M059J (cell line): Measurements from ENCODE around the gene ANGEL1. TPM values are rescaled to one million over a fixed set of nuclear protein-coding genes. Genes with fewer than 3 reads are reported as not detected.

ENCODE experiments used
- DNase-seq: peaks from one replicate; pipeline ENCODE4 v3.0.0-alpha.2; 2012; ENCODE audit warnings: low read depth
- total RNA-seq: library from RNA; depleted of rRNA; stranded (reverse); fragments of >200 nt; shearing (Covaris generic); gene quantifications from 2 replicates; pipeline ENCODE4 v1.2.3, GENCODE V29; 2014

Gene ANGEL1
- total RNA-seq, 1 experiment from 2014 or later, result 6.6 TPM

DNA sequence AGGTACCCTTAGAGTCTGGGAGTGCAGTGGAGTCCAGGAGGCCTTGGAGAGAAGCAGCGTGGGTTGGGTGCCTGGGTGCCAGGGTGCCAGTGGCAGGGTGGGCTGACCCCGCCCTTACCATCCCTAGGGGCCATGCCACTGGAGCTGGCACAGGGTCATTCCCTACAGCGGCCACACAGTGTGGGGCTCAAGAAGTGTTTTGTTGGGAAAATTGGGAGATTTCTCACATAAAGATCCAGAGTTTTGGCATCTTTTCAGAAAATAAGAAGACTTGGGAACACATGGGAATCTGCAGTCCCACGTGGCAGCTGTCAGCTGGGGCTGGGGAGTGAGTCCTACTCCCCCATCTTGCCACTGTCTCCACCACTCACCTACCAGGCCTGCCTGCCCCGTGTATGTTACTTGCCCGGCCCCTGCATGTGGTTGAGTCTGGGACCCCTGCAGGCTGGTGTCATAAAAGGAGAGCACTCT lies 47.2 kb downstream of the ANGEL1 start:
- DNase-seq, result no peak

DNA sequence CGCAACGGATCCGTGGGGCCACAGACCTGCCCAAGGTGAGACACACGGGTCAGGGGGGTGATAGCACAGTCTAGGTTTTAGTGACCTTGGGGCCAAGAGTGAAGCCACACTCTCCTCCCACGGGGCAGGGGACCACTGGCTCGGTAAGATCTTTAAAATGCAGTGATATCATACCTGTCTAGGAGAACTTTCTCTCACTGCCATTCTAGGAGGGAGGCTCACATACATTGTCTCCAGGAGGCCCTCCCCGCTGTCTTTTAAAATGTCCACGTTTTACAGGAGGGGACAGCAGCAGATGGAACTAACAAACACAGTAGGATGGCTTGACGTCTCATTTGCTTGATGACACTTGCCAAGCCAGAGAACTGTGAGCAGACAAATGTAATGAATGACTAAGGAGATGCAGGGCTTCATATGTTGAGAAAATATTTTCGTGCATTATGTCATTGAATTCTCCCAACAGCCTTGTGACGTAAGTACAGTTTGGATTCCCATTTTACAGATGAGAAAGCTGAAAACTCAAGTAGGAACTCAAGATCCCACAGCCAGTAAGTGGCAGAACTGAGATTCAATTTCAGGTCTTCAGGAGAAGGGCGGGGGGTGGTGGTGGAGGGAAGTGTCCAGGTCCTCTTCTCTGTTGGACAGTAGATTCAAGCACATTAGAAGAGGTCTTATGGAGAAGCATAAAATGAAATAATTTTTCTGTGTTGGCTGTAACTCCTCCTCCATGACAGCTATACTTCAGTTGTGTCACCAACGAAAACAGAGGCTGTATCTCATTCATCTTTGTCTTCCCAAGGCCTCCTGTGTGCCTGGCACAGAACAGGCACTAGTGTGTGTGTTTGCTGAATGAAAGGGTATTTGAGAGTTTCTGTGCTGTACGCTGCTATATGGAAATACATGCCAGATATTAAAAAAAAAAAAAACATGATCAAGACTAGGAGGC lies 49.3 kb downstream of the ANGEL1 start:
- no peak for DNase-seq

DNA sequence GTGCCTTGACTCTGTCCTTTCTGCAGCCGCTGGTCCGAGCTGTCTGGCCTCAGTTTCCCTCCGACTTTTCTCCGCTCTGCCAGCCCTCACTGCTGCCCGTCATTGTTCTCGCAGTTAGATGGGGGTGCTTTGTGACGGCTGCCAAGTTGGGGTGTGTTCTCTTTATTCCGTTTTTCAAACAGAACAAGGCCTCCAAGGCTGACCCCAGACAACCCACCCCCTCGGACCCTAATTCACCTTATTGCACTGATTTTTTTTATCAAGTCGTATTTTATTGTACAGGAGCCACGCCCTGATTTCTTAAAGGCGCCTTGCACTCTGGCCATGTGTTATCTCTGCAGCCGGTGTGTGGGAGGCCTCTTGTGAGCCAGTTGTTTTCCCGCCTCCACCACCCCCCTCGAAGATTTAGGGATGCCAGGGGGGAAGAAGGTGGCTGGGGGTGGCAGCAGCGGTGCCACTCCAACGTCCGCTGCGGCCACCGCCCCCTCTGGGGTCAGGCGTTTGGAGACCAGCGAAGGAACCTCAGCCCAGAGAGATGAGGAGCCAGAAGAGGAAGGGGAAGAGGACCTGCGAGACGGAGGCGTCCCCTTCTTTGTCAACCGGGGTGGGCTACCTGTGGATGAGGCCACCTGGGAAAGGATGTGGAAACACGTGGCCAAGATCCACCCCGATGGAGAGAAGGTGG lies 50.1 kb downstream of the ANGEL1 start:
- DNase-seq, result no peak

DNA sequence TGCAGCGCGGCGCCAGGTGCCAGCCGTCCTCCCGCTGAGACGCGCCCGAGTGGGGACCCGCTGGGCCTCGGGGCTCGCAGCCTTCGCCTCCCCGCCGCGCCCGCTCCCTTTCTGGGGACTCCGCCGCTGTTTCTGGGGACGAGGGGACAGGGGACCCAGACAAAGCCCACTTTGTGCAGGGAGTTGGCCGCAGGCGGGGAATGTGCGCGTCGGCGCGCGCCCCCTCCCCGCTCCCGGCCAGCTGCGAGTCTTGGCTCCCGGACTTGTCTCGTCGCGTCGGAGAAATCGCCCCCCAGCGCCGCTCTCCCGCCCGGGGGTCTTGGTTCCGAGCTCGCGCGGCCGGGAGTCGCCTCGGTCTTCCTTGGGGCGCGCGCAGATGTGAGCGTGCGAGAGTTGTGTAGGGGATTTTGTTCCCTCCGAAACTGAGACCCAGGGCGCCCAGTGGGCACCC lies 50.7 kb downstream of the ANGEL1 start:
- no peak for DNase-seq

DNA sequence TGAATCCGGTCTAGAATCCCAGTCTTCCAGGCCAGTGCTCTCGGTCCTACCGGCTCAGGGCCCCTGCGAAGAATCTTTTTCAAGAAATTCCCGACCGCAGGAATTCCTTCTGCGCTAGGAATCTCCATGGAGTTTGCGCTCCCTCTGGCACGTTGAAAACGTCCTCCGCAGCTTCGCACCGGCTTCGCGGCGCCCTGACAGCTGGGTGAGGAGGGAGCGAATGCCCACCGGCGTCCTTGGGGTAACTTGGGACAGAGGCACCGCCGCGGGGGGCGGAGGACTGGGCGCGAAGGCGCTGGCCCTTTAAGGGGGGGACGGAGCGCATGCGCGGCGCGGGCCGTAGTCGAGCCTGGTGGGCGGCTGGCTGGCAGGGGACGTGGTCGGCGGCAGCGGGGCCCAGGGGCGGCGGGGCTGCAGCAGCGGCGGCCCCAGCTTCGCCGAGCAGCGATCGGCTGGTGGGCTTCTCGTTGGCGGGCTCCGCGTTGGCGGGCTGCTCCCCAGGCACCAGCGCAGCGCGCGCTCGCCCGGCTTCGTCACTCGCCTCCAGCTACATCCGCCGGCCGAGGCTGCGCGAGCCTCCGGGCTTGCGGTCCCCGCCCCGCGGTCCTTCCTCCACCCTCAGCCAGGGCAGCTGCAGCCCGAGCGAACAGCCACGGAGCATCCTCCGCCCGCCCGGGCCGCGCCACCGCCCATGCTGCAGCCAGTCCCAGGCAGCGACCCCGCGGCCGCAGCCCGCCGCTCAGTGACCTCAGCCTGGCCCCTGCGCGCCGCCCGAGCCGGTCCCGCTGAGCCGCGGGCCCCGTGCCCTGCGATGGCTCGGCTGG lies 51.3 kb downstream of the ANGEL1 start, which contains the start of gene VASH1:
VASH1 (plus strand) TSS at position 333 of the 824 bp plus-strand sequence. CDS start 1,354 bp downstream, outside the sequence.
- DNase-seq, result peak; percentile 59

DNA sequence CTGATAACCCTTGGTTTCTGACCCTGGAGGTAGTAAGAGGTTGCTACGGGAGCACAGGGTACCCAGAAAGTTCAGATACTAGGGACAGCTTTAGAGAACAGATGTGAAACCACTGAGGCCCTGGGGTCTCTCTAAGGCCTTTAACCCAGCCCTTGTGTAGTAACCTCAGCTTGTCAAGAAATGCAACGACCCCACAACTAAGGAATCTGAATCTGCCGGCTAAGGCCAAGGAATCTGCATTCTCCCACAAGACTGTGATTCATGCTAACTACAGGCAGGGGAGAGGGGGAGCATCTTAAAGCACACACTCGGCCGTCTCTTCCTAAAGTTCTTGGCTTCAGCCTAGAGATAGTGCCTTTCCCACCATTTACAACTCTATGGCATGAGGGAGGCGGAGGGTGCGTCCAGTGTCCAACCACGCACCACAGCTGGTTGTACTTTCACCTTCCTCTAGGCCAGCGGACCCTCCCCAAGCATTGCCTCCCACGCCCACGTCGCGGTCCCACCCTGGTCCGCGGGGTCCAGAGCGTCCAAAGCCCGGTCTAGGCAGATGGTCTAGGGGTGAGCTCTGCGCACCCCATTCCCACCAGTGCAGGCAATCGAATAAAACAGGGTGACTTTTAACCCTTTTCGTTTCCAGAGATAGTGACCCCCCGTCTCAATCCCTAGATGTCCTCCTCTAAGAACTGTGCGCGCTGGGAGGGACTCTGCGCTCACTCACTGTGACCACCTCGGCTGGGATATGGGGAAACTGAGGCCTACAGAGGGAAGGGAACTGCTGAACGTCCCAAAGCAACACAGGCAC lies 52.1 kb downstream of the ANGEL1 start:
- no peak for DNase-seq

DNA sequence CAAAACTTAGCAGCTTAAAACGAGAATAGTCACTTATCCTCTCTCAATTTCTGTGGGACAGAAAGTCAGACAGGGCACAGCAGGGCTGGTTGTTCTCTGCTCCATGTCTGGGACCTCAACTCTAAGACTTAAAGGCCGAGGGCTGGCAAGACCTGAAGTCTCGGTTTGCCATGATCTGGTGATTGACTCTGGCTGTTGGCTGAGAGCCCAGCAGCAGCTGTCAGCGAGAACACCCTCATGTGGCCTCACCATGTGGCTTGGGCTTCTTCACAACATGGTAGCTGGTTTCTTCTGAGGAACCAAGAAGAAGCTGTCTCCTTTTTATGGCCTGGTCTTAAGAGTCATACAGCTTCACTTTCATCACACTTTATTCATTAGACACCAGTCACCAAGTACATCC lies 53.1 kb downstream of the ANGEL1 start:
- no peak for DNase-seq

DNA sequence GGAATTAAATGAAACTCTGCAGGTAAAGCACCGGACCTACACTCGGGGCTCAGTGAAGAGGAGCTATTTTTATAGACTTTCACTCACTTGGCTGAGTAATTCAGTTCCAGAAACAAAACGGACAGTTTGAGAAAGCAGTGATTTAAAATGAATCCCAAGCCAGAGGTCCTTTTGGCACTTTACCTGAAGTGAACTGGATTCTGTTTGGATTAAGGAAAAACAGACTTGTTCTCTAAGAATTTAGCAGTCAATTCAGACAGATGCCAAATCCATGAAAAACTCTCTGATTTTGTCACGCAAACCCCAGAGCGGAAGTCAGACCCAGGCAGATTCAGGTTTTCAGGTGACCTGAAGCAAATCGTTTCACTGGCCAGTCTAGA lies 56.3 kb downstream of the ANGEL1 start:
- no peak for DNase-seq

DNA sequence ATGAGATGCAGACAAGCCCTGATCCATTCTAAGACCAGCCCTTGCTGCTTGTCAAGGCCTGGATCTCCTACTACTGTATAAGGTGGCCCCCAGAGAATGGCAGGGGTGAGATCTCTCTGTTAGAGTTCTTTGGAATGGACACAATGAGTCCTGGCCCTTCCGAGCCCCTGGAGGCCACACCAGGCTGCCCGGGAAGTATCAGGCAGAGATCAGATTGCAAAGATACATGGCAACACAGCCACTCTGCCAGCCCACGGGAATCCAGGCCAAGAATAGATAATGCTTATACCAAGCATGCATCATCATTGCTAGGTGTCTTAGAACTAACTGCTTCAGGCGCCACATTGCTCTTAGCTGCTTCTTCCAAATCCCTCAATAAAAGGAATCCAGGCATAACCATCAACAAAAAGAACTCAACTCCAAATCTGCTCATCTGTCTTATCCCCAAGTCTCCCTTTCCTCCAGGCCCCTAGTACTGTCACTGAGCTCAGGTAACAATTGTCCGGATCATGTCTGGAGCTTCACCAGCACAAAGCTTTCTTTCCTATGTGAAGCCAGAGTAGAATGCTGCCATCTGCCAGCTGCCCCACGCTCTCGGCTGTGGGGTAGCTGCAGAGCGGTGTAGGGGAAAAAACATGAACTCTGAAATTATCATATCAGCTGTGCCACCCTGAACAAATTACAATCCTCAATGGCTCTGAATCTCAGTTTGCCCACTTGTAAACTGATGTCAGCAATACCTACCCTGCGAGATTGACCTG lies 56.9 kb downstream of the ANGEL1 start:
- no peak for DNase-seq

DNA sequence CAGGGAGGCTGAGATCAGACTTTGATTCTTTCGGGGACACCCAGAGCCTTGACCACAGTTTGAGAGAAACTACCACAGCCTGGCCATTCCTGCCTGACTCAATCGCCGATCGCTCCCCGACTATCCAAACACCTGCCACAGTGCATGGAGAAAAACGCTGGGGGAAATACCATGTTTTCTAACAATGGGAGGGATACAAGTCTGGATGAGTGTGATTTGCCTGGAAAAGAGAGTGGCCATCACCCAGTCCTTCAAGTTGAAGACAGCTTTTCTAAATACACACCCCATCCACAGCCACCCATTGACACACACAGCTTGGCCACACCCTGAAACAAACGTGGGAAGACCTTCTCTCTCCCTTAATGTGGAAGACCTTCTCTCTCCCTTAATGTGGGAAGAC lies 58.1 kb downstream of the ANGEL1 start:
- DNase-seq, result no peak

DNA sequence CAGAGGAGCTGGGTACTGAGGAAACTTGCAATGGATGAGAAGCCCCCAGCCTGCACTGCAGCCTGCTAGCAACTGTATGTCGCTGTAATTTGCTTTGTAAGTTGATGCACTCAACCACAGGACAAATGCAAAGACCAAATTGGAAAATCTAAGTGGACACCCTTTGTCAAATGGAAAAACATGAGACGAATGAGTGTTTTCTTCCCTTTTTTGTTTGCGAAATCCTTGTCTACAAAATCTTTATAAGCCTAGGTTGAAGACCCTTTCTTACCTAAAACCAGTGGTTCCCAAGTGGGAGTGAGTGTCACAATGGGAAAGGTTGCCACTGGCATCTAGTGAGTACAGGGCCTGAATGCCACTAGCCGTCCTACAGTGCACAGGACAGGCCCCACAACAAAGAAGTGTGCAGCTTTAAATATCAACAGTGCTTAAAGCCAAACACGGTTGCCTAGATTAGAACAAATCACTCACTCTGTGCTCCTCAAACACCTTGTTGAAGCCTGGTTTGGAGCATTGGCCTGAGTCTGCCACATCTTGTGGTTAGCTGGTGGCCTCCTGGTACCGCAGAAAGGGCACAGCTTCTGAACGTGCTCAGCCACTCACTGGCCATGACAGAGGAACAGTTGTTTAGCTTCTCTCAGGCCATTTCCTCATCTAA lies 59.0 kb downstream of the ANGEL1 start:
- DNase-seq, result no peak

DNA sequence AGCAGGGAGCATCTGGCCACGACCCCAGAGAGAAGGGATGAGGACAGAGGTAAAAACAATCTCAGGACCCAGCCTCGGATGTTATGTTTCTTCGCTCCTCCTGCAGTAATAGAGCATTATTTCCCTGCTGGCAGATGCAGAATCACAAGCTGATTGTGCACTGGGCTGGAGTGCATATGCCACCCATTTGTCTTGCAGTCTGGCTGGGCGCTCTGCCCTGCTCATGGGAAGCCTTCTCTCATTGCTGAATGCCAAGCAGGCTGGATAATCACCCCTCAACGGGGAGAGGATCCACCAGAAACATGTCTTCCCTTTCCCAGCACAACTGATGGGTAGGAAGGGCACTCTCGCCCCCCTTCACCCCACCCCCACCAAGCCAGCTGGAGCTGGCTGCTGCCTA lies 59.9 kb downstream of the ANGEL1 start:
- no peak for DNase-seq

DNA sequence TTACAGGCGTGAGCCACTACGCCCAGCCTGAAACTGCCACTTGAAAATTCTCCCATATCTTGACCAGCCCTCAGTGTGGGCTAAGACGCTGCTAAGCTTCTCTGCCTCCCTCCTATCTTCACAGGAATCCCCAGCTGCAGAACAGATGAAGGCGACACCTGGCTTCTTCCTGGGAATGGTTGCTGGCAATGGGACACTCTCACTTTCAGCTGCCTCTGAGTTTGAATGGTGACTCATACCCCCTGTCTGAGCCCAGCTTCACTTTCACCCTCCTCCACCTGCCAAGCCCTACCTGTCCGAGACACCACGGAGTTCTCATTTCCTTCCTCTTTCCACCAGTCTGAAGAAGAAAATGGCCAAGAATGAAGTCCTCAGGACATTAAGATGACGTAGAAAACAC lies 69.7 kb downstream of the ANGEL1 start:
- DNase-seq, result no peak

DNA sequence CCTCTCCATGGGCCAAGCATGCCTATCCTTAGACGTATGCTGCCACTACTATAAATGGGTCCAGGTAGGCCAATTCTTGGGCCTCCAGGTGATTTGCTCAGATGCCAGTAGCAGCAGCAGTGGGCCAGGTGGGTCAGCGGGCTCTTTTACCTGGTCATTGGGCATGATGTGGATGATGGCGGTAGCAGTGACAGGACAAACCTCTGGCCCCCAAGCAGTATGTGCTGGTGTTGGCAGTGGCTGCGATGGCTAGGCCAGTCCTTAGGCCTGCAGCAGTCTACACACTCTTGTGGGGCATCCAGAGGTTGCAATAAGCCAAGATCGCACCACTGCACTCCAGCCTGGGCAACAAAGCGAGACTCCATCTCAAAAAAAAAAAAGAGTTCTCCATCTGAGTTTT lies 70.5 kb downstream of the ANGEL1 start:
- DNase-seq, result no peak

DNA sequence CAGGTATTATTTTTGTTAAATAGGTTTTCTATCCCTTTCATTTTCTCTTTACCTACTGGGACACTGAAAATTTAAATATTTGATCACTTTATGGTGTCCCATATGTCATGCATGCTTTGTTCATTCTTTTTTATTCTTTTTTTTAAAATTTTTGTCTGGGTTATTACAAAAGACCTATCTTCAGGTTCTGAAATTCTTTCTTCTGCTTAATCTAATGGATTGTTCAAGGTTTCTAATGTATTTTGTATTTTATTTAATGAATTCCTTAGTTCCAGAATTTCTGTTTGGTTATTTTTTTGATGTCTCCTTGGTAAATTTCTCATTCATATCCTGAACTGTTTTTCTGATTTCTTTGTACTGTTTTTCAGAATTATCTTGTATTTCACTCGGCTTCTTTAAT lies 71.6 kb downstream of the ANGEL1 start:
- DNase-seq, result no peak
